Parathyroid adenoma (tissue), 2 donors: ENCODE measurements around the gene RETSAT.
A peak's percentile ranks its signal among the peaks of the same experiment; 100 is the strongest.

Source experiments
- H2AFZ ChIP-seq: fragments of 300-600 bp; sonication (generic); one replicate; pipeline ENCODE4 v1.7.0; 2017; ENCODE audit warnings: antibody characterized with exemption, mild to moderate bottlenecking
- H3K27ac ChIP-seq: fragments of 300-600 bp; sonication (generic); one replicate; pipeline ENCODE4 v1.7.0; 2017
- H3K27me3 ChIP-seq: fragments of 300-600 bp; sonication (generic); one replicate; pipeline ENCODE4 v1.7.0; 2017; ENCODE audit warnings: low read length; ENCODE audit not compliant: control insufficient read depth, insufficient read depth
- H3K36me3 ChIP-seq: fragments of 300-600 bp; sonication (generic); one replicate; pipeline ENCODE4 v1.7.0; 2017; ENCODE audit warnings: low read length; ENCODE audit not compliant: control insufficient read depth, insufficient read depth
- H3K4me1 ChIP-seq: fragments of 300-600 bp; sonication (generic); one replicate; pipeline ENCODE4 v1.7.0; 2017; ENCODE audit warnings: control low read depth
- H3K4me2 ChIP-seq: fragments of 300-600 bp; sonication (generic); one replicate; pipeline ENCODE4 v1.7.0; 2017; ENCODE audit warnings: low read length
- H3K4me3 ChIP-seq: fragments of 300-600 bp; sonication (generic); one replicate; pipeline ENCODE4 v1.7.0; 2017; ENCODE audit warnings: low read depth, low read length
- H3K79me2 ChIP-seq: fragments of 300-600 bp; sonication (generic); one replicate; pipeline ENCODE4 v1.7.0; 2017; ENCODE audit warnings: control low read depth
- H3K9ac ChIP-seq: fragments of 300-600 bp; sonication (generic); one replicate; pipeline ENCODE4 v1.7.0; 2017; ENCODE audit warnings: mild to moderate bottlenecking
- H3K9me3 ChIP-seq: fragments of 300-600 bp; sonication (generic); one replicate; pipeline ENCODE4 v1.7.0; 2017; ENCODE audit warnings: low read length; ENCODE audit not compliant: control insufficient read depth
- CTCF ChIP-seq: fragments of 300-600 bp; sonication (generic); IDR thresholded peaks from one replicate; pipeline ENCODE4 v1.7.0; 2017; ENCODE audit warnings: antibody characterized with exemption, mild to moderate bottlenecking
- donor health status: primary hyperparathyroidism.

Gene RETSAT

GRCh38 chr2:85354286-85355072 is at the start of gene RETSAT, which contains the start of gene ELMOD3:
Gene RETSAT, minus strand, starts transcription at chr2:85354528. Its CDS starts 21 bp downstream, at chr2:85354507.
Gene ELMOD3, plus strand, starts transcription at chr2:85354769. Its CDS starts 2,430 bp downstream, at chr2:85357199.
- Histone ChIP-seq H2AFZ (peak within 1 kb of the TSS; percentile 94), H3K27ac (peak within 1 kb of the TSS; percentile 67), H3K27me3 (no peaks in the 10 kb centered on the region), H3K36me3 (no peaks in the 10 kb centered on the region), H3K4me3 (peak within 1 kb of the TSS; percentile 99), H3K79me2 (peaks cover 16% of the 10 kb centered on the region), H3K9ac (peak within 1 kb of the TSS; percentile 30), H3K4me1 (no peaks in the 10 kb centered on the region), H3K9me3 (no peaks in the 10 kb centered on the region), H3K4me2 (peak within 1 kb of the TSS; percentile 97)
- TF ChIP-seq CTCF = no peak

GRCh38 chr2:85401844-85402243 is 47.5 kb upstream of the RETSAT start:
- H3K79me2 ChIP-seq = peaks cover 13% of the 10 kb centered on the region
- no peaks in the 10 kb centered on the region for H3K36me3 ChIP-seq
- no peaks in the 10 kb centered on the region for H3K27me3 ChIP-seq
- H2AFZ ChIP-seq = no peak overlapping the region
- H3K4me1 ChIP-seq = peaks cover 76% of the 10 kb centered on the region
- H3K9me3 ChIP-seq = no peaks in the 10 kb centered on the region
- no peak overlapping the region for H3K9ac ChIP-seq
- TF ChIP-seq CTCF = no peak
- H3K27ac ChIP-seq = peak overlapping the region; percentile 97
- H3K4me3 ChIP-seq = no peak overlapping the region
- H3K4me2 ChIP-seq = no peak overlapping the region

GRCh38 chr2:85401464-85401805 is 47.1 kb upstream of the RETSAT start:
- no peak overlapping the region for H3K9ac ChIP-seq
- H3K4me2 ChIP-seq = no peak overlapping the region
- peak overlapping the region; percentile 97 for H3K27ac ChIP-seq
- peaks cover 13% of the 10 kb centered on the region for H3K79me2 ChIP-seq
- no peaks in the 10 kb centered on the region for H3K27me3 ChIP-seq
- no peak overlapping the region for H3K4me3 ChIP-seq
- no peaks in the 10 kb centered on the region for H3K36me3 ChIP-seq
- no peak overlapping the region for H2AFZ ChIP-seq
- no peaks in the 10 kb centered on the region for H3K9me3 ChIP-seq
- peaks cover 71% of the 10 kb centered on the region for H3K4me1 ChIP-seq
- no peak for TF ChIP-seq CTCF

- no peaks in the 10 kb centered on the region for H3K9me3 ChIP-seq
Measured at GRCh38 chr2:85400541-85401463, 46.5 kb upstream of the RETSAT start.

More at GRCh38 chr2:85400541-85401463, 46.5 kb upstream of the RETSAT start:
- peaks cover 13% of the 10 kb centered on the region for H3K79me2 ChIP-seq
- H3K4me2 ChIP-seq = no peak overlapping the region
- H2AFZ ChIP-seq = no peak overlapping the region
- peak overlapping the region; percentile 97 for H3K27ac ChIP-seq
- H3K4me3 ChIP-seq = no peak overlapping the region
- H3K9ac ChIP-seq = no peak overlapping the region
- no peaks in the 10 kb centered on the region for H3K36me3 ChIP-seq
- H3K27me3 ChIP-seq = no peaks in the 10 kb centered on the region
- no peak for TF ChIP-seq CTCF
- H3K4me1 ChIP-seq = peaks cover 71% of the 10 kb centered on the region
